BLaER1 treated with 17β-estradiol and CSF1 and Interleukin-3, amounts not matched to agents 10 nM and 100 nM (cell line): ENCODE results near the gene EEF1AKMT2.

Experiments
- H3K27ac ChIP-seq, 11 experiments: shearing (Covaris generic); formaldehyde crosslinking; 2 replicates each; pipeline ENCODE4 v1.8.1; 2022
- H3K27me3 ChIP-seq, 11 experiments: shearing (Covaris generic); formaldehyde crosslinking; 2 replicates each; pipeline ENCODE4 v1.8.1; 2022
- H3K36me3 ChIP-seq, 11 experiments: shearing (Covaris generic); formaldehyde crosslinking; 2 replicates each; pipeline ENCODE4 v1.8.1; 2022
- H3K4me1 ChIP-seq, 10 experiments: shearing (Covaris generic); formaldehyde crosslinking; 2 replicates each; pipeline ENCODE4 v1.8.1; 2022
- H3K4me2 ChIP-seq, 11 experiments: shearing (Covaris generic); formaldehyde crosslinking; 2 replicates each; pipeline ENCODE4 v1.8.1; 2022
- H3K4me3 ChIP-seq, 10 experiments: shearing (Covaris generic); formaldehyde crosslinking; 2 replicates each; pipeline ENCODE4 v1.8.1; 2022
- H3K9ac ChIP-seq, 11 experiments: shearing (Covaris generic); formaldehyde crosslinking; 2 replicates each; pipeline ENCODE4 v1.8.1; 2022
- H3K9me3 ChIP-seq, 11 experiments: shearing (Covaris generic); formaldehyde crosslinking; replicated peaks in 1 of 11; 2 replicates each; pipeline ENCODE4 v1.8.1; 2022
- H4K20me1 ChIP-seq, 11 experiments: shearing (Covaris generic); formaldehyde crosslinking; 2 replicates each; pipeline ENCODE4 v1.8.1; 2022
- Cebpa-rat ChIP-seq, 11 experiments: shearing (Covaris generic); IDR thresholded peaks; 2 replicates each; pipeline ENCODE4 v1.8.1; 2022

The EEF1AKMT2 gene

DNA sequence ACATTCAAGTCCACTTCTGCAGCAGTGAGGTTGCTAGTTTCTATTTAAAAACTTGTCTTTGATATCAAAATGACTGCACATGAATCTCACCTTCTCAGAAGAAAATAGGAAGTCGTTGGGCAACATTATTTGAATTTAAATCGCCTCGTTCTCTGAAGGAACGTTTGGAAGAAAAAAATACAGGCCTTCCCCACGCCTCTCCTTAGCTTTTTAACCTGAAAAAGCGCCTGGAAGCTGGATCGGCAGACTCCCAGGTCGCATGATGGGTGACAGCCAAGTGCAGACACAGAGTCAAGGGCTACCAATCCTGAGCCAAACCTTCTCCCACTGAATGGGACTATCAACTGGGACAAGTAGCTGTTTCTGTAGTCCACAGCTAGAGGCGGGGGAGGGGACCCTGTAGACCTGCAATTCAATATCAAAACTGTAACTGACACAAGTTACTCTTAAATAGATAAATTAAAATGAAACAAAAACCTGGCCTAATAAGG is 49.7 kb downstream of the EEF1AKMT2 start:
- Histone ChIP-seq H3K9ac (peak overlapping the region; percentile 86 to 96 (median 93); a peak in 19 of 22 replicates), H3K36me3 (peaks cover 0 to 2% (median 0%) of the 10 kb centered on the region in 11 experiments; a peak in 1 of 22 replicates), H3K27ac (peak overlapping the region in 10 of 11 experiments; percentile 13 to 94 (median 92); a peak in 18 of 22 replicates), H3K4me1 (peaks cover 64 to 68% (median 67%) of the 10 kb centered on the region in 10 experiments), H3K9me3 (no peaks in the 10 kb centered on the region), H4K20me1 (peaks cover 0 to 54% (median 34%) of the 10 kb centered on the region in 11 experiments; a peak in 19 of 22 replicates), H3K4me2 (peak overlapping the region; percentile 80 to 97 (median 94)), H3K4me3 (peak overlapping the region; percentile 74 to 98 (median 92)), H3K27me3 (no peaks in the 10 kb centered on the region)
- TF ChIP-seq Cebpa-rat (IDR thresholded peaks at IDR 0.05): no peak

DNA sequence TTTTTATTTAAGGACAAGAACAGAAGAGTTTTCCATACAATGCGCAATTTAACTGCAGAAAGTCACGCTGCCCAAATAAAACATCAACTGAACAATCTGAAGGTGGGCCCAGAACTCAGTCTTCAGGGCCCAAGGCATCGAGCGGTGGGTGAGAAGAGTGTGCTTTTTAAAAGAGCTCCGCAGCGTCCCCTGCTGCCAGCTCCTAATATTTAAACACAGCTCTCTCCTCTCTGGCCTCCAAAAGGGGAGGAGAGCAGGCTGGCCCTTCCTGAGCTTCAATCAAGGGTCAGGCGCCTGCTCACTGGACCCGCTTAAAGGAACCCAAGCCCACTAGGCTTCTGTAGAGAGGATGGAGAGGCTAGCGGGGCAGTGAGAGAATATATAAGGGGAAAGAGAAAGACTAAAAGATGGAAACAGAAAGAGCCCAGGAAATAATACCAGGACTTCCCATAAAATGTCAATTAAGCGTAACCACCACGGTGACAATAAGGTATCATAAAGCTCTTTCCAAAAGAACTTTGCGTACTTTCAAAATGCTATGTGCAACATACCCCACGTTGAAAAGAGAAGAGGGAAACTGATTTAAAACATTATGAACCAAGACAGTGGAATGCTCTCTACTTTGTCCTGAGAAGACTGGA is 50.3 kb downstream of the EEF1AKMT2 start:
- Histone ChIP-seq H3K4me2 (peak overlapping the region; percentile 80 to 97 (median 94)), H3K27me3 (no peaks in the 10 kb centered on the region), H4K20me1 (peaks cover 5 to 59% (median 39%) of the 10 kb centered on the region in 11 experiments; a peak in 19 of 22 replicates), H3K9ac (peak overlapping the region; percentile 86 to 96 (median 93); a peak in 21 of 22 replicates), H3K9me3 (no peaks in the 10 kb centered on the region), H3K4me3 (peak overlapping the region; percentile 74 to 98 (median 92); a peak in 18 of 20 replicates), H3K27ac (peak overlapping the region; percentile 57 to 94 (median 92); a peak in 21 of 22 replicates), H3K36me3 (no peaks in the 10 kb centered on the region), H3K4me1 (peaks cover 70 to 74% (median 73%) of the 10 kb centered on the region in 10 experiments)
- TF ChIP-seq Cebpa-rat (IDR thresholded peaks at IDR 0.05): no peak

DNA sequence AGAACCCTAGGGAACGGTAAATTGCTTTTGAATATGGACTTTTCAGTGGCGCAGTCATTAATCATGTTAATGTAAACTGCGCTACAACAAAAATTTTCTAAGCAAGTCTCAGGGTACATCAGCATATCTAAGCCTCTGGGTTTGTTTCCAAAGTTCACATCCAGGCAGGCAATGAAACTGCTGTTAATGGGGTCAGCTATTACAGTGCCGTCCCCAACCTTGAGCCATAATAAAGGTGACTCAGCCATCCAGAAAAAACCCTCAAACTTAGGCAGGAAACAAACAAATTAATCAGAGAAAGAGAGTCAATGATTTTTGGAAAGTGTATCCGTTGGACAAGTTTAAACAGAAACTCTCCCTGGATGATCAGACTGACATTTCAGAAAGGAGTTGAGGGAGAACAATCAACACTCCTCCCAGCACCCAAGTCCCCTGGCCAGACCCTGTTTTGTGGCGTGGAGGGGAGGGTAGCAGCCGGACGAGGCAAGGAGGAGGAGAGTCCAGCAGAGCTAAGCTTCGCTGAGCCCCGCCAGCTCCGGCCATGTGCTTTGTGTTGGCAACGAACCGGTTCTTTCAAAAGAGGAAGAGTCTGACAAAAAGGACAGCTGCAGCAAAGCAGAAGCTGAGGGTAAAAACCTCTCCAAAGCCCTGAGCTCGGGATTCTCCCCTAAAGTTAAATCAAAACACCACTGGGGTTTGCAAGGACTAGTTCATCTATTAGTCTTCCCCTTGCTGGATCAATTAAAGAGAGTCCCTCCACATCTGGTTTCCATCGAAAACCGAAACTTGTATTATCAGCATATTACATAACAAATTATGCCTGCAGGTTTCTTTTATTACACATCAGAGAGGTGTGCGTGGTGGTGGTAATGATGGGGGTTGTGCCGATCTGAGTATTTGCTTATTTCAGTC is 51.1 kb downstream of the EEF1AKMT2 start:
- peak overlapping the region; percentile 2 to 98 (median 62); a peak in 12 of 20 replicates for H3K4me3 ChIP-seq
- peak overlapping the region; percentile 57 to 94 (median 92); a peak in 21 of 22 replicates for H3K27ac ChIP-seq
- peak overlapping the region; percentile 80 to 97 (median 94) for H3K4me2 ChIP-seq

DNA sequence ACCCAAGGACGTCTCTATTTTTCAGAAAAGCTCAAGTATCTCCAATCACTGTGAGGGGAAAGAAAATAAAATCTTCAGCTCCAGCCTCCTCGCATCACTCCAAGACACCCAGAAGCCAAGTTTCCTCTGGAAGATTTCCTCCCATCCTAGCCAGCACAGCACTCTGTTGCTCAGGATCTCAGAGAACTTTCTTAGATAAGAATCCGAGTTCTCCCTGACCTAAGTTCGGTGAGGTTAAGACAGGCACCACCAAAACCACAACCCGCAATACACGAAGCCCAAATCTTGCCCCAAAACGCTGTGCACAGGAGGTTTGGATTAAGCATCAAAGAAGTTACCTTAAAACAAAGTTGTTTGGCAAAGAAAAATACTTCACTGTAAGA is 51.7 kb downstream of the EEF1AKMT2 start:
- Histone ChIP-seq H3K36me3 (no peaks in the 10 kb centered on the region), H3K27ac (peak overlapping the region; percentile 57 to 94 (median 92); a peak in 21 of 22 replicates), H3K27me3 (no peaks in the 10 kb centered on the region), H3K9me3 (no peaks in the 10 kb centered on the region), H3K4me2 (peak overlapping the region; percentile 80 to 97 (median 94)), H3K4me1 (peaks cover 80 to 83% (median 82%) of the 10 kb centered on the region in 10 experiments), H3K4me3 (peak overlapping the region in 4 of 10 experiments; percentile 4 to 97 (median 62); a peak in 4 of 20 replicates), H4K20me1 (peaks cover 19 to 74% (median 53%) of the 10 kb centered on the region in 11 experiments; a peak in 21 of 22 replicates), H3K9ac (peak overlapping the region; percentile 67 to 96 (median 93); a peak in 21 of 22 replicates)
- TF ChIP-seq Cebpa-rat (IDR thresholded peaks at IDR 0.05): no peak

More for the DNA sequence above, 51.1 kb downstream of the EEF1AKMT2 start:
- peaks cover 77 to 82% (median 81%) of the 10 kb centered on the region in 10 experiments for H3K4me1 ChIP-seq
- peak overlapping the region; percentile 67 to 96 (median 93); a peak in 21 of 22 replicates for H3K9ac ChIP-seq
- no peaks in the 10 kb centered on the region for H3K36me3 ChIP-seq
- no peaks in the 10 kb centered on the region for H3K9me3 ChIP-seq
- no peaks in the 10 kb centered on the region for H3K27me3 ChIP-seq
- H4K20me1 ChIP-seq: peaks cover 12 to 67% (median 47%) of the 10 kb centered on the region in 11 experiments; a peak in 21 of 22 replicates
- TF ChIP-seq Cebpa-rat (IDR thresholded peaks at IDR 0.05): no peak

DNA sequence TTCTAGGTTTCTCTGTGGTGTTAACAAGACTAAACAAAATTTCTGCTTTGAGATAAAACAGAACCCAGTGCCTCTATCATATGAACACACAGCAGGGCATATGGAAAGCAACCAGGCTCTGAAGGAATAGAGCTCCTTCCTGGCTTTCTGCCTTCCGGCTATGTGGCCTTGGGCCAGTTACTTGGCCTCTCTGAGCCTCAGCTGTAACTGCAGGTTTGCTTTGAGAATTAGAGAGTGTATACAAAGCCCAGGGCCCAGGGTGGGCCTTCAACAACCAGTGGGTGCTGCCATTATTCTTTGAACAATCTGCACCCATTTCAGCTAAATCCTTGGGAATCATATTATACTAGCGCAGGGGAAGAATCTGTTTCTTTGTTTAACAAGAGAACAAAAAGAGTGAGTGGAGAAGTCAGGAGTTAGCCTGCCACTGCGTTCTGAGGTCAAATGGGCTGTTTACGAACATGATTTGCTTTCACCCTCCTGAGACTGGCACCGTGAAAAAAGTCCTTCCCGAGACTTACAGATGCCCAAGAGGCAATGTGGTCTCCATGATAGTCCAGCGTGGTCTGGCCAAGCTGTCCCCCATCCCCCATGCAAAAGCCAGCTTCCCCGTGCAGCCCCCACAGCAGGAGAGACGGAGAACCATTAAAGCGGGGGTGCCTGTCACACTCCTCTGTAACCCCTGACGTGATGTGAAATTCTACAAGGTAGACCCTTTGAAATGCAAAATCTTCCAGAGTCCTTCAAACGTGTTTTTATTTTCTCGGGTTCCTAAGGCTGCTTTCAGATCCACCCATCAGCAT is 52.4 kb downstream of the EEF1AKMT2 start:
- Histone ChIP-seq H3K4me3 (no peak overlapping the region), H3K4me1 (peaks cover 83 to 85% (median 85%) of the 10 kb centered on the region in 10 experiments), H4K20me1 (peaks cover 25 to 80% (median 60%) of the 10 kb centered on the region in 11 experiments; a peak in 21 of 22 replicates), H3K4me2 (peak overlapping the region; percentile 80 to 97 (median 94)), H3K9me3 (no peaks in the 10 kb centered on the region), H3K36me3 (no peaks in the 10 kb centered on the region), H3K27ac (peak overlapping the region in 10 of 11 experiments; percentile 76 to 94 (median 92); a peak in 20 of 22 replicates), H3K9ac (peak overlapping the region in 10 of 11 experiments; percentile 67 to 96 (median 94); a peak in 19 of 22 replicates), H3K27me3 (no peaks in the 10 kb centered on the region)
- no peak for TF ChIP-seq Cebpa-rat (IDR thresholded peaks at IDR 0.05)

DNA sequence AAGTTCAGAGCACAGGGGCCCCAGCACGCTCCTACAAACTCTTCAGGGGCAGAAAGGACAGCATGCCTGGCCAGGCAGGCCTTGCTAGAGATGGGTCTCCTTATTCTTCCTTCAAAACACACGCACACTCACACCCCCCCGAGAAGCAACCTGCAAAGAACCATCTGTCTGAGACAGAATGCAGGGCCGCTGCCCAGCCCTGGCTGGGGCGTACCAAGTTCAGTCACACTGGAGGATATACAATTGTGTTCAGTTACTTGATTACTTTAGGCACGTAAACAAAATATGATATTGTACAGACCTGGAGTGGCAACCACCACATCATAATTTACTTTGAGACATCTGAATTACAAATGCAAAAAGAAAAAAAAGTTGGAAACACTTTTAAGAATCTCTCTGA is 53.2 kb downstream of the EEF1AKMT2 start:
- Histone ChIP-seq H3K36me3 (no peaks in the 10 kb centered on the region), H4K20me1 (peaks cover 34 to 89% (median 69%) of the 10 kb centered on the region in 11 experiments; a peak in 21 of 22 replicates), H3K9ac (peak overlapping the region in 1 of 11 experiments; percentile 96; a peak in 1 of 22 replicates), H3K4me1 (peaks cover 92 to 94% (median 93%) of the 10 kb centered on the region in 10 experiments), H3K27me3 (no peaks in the 10 kb centered on the region), H3K27ac (peak overlapping the region in 2 of 11 experiments; percentile 5 to 94; a peak in 4 of 22 replicates), H3K4me2 (peak overlapping the region; percentile 74 to 97 (median 93)), H3K9me3 (no peaks in the 10 kb centered on the region), H3K4me3 (no peak overlapping the region)
- no peak for TF ChIP-seq Cebpa-rat (IDR thresholded peaks at IDR 0.05)

DNA sequence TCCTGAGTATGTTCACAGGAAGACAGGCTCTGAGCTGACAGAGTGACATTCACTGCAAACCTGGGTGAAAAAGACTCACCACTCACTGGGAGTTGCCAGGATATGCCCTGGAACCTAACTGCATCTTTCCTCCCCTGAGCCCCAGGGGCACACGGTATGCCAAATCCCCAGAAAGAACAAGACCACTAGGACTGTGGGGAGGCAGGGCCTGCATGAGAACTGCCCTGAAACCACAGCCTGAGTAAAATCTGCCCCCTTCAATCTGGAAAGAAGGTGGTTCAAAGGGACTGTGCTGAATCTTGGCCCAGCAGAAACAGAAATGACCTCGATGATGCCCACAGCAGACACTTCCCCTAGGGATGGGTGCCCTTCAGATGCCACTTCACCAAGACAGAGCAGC is 54.0 kb downstream of the EEF1AKMT2 start:
- Histone ChIP-seq H3K36me3 (peaks cover 0 to 5% (median 0%) of the 10 kb centered on the region in 11 experiments; a peak in 3 of 22 replicates), H3K9me3 (no peaks in the 10 kb centered on the region), H3K27ac (peak overlapping the region in 6 of 11 experiments; percentile 5 to 25 (median 12); a peak in 6 of 22 replicates), H4K20me1 (peaks cover 34 to 96% (median 73%) of the 10 kb centered on the region in 11 experiments; a peak in 21 of 22 replicates), H3K9ac (peak overlapping the region in 5 of 11 experiments; percentile 20 to 55 (median 46); a peak in 9 of 22 replicates), H3K4me2 (peak overlapping the region; percentile 74 to 97 (median 93)), H3K4me3 (no peak overlapping the region), H3K27me3 (no peaks in the 10 kb centered on the region), H3K4me1 (peaks cover 99 to 100% (median 100%) of the 10 kb centered on the region in 10 experiments)
- TF ChIP-seq Cebpa-rat (IDR thresholded peaks at IDR 0.05): no peak
